Measurements from ENCODE around the gene GPR65. TPM values are rescaled to one million over a fixed set of nuclear protein-coding genes. Genes with fewer than 3 reads are reported as not detected.

The GPR65 gene
- total and polyA plus RNA-seq, 3 experiments from 2014 or later: 15.2 to 40.4 (median 16.1) TPM

GRCh38 chr14:88004506-88005036 lies 364 bp upstream of the GPR65 start:
- POLR2A ChIA-PET: interaction anchor here (0.7 to 3.1 kb wide), 3 partner anchors 11 to 52 kb away, joined by 4 to 69 read pairs (median 12); partner anchors contain the start of gene GALC
- H3K36me3 Mint-ChIP-seq: peaks cover 8 to 28% (median 9%) of the 10 kb centered on the region in 3 donors
- peaks cover 45% of the 10 kb centered on the region for H3K4me1 ChIP-seq (ENCODE audit: insufficient read depth, low read length)
- CTCF ChIA-PET: interaction anchor here (0.6 to 3.1 kb wide), 5 partner anchors 9 to 60 kb away, joined by 3 to 16 read pairs (median 8); partner anchors contain the start of gene GALC
- no peaks in the 10 kb centered on the region for H3K9me3 Mint-ChIP-seq
- DNase-seq: no peak
- H3K4me3 Mint-ChIP-seq: peak overlapping the region; percentile 77 to 95 (median 88)
- no peaks in the 10 kb centered on the region for H3K9me3 ChIP-seq (ENCODE audit: low read length)
- H3K36me3 ChIP-seq (ENCODE audit: insufficient read depth, low read length): no peaks in the 10 kb centered on the region
- H3K27me3 ChIP-seq (ENCODE audit: insufficient read depth, low read length, poor library complexity, severe bottlenecking): no peaks in the 10 kb centered on the region
- H3K4me1 Mint-ChIP-seq: peaks cover 47 to 69% (median 69%) of the 10 kb centered on the region in 3 donors
- H3K4me3 ChIP-seq (ENCODE audit: low read length): no peak overlapping the region
- peak overlapping the region; percentile 71 to 99 (median 97) for H3K27ac Mint-ChIP-seq
- peaks cover 0 to 1% of the 10 kb centered on the region in 2 donors for H3K27me3 Mint-ChIP-seq
- peak overlapping the region; percentile 76 for H3K27ac ChIP-seq (ENCODE audit: low read depth, low read length)

DNA sequence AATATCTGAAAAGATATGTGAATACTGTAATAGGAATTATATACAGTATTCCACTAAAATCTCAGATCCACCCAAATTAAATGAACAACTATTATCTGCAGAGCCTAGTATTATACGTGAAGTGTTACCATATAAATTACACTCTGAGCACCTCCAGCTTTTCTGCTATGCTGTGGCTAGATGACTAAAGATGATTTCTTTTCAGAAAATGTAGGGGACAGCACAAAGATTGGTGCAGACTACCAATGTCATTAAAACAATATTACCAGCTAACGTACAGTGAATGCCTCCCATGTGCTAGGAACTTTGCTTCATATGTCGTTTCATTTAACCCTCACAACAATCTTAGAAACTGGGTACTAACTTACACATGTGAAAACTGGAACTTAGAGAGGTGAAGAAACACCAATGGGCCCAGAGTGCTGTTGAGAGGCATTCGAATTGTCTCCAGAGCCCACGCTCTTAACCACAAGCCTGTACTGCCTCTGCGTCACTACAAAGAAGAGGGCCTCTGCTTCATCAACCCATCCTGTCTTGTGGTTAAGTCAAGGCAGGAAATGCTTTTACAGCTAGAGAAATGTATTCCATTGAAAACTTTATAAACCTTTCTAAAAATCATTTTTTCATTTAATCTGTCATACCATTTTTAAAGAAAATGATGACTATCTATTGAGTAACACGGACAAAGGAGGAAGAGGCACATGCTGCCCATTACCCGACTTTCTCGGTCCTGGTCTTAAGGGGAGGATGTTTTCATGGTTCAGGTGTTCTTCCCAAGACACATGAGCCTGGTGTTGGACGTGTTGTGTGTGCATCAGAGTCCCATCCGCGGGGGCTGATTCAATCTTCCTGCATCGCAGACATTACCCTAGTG lies 1.3 kb downstream of the GPR65 start:
- peak overlapping the region; percentile 94 to 99 (median 98) for H3K27ac Mint-ChIP-seq
- H3K27me3 ChIP-seq (ENCODE audit: insufficient read depth, low read length, poor library complexity, severe bottlenecking): no peaks in the 10 kb centered on the region
- H3K36me3 Mint-ChIP-seq: peaks cover 20 to 43% (median 20%) of the 10 kb centered on the region in 3 donors
- POLR2A ChIA-PET: interaction anchor here (1.1 to 3.1 kb wide), 3 partner anchors 9 to 54 kb away, joined by 5 to 69 read pairs (median 12); partner anchors contain the start of gene GALC
- H3K36me3 ChIP-seq (ENCODE audit: insufficient read depth, low read length): no peaks in the 10 kb centered on the region
- H3K4me1 Mint-ChIP-seq: peaks cover 62 to 86% (median 85%) of the 10 kb centered on the region in 3 donors
- peak; percentile 36 to 86 (median 84) for DNase-seq
- peaks cover 60% of the 10 kb centered on the region for H3K4me1 ChIP-seq (ENCODE audit: insufficient read depth, low read length)
- no peaks in the 10 kb centered on the region for H3K9me3 ChIP-seq (ENCODE audit: low read length)
- CTCF ChIA-PET: interaction anchor here (1.0 to 3.1 kb wide), 7 partner anchors 10 to 162 kb away, joined by 3 to 16 read pairs (median 4); partner anchors contain the start of gene GALC
- peak overlapping the region; percentile 76 for H3K27ac ChIP-seq (ENCODE audit: low read depth, low read length)
- peak overlapping the region; percentile 58 for H3K4me3 ChIP-seq (ENCODE audit: low read length)
- peaks cover 0 to 1% of the 10 kb centered on the region in 2 donors for H3K27me3 Mint-ChIP-seq
- peak overlapping the region; percentile 77 to 95 (median 88) for H3K4me3 Mint-ChIP-seq
- H3K9me3 Mint-ChIP-seq: no peaks in the 10 kb centered on the region

- peak in 1 of 5 donors; percentile 36 for DNase-seq
These were observed 2.7 kb downstream of the GPR65 start for GRCh38 chr14:88007608-88008007.

GRCh38 chr14:88008039-88008742 lies 3.3 kb downstream of the GPR65 start:
- H3K36me3 ChIP-seq (ENCODE audit: insufficient read depth, low read length): peaks cover 4% of the 10 kb centered on the region
- peaks cover 21 to 55% (median 29%) of the 10 kb centered on the region in 3 donors for H3K36me3 Mint-ChIP-seq
- peak overlapping the region; percentile 85 to 99 (median 94) for H3K27ac Mint-ChIP-seq
- peaks cover 68 to 91% (median 90%) of the 10 kb centered on the region in 3 donors for H3K4me1 Mint-ChIP-seq
- POLR2A ChIA-PET: interaction anchor here (1.3 kb wide), 1 partner anchor 16 kb away, joined by 4 read pairs; the partner anchor contains the start of gene GALC
- peaks cover 0 to 1% of the 10 kb centered on the region in 2 donors for H3K27me3 Mint-ChIP-seq
- no peaks in the 10 kb centered on the region for H3K9me3 Mint-ChIP-seq
- no peak overlapping the region for H3K27ac ChIP-seq (ENCODE audit: low read depth, low read length)
- H3K4me3 ChIP-seq (ENCODE audit: low read length): peak overlapping the region; percentile 18
- CTCF ChIA-PET: interaction anchor here (1.1 to 2.0 kb wide), 4 partner anchors 9 to 63 kb away, joined by 3 to 7 read pairs (median 4); partner anchors contain the start of gene GALC
- DNase-seq: no peak
- H3K9me3 ChIP-seq (ENCODE audit: low read length): no peaks in the 10 kb centered on the region
- H3K4me3 Mint-ChIP-seq: peak overlapping the region; percentile 65 to 94 (median 84)
- peaks cover 66% of the 10 kb centered on the region for H3K4me1 ChIP-seq (ENCODE audit: insufficient read depth, low read length)
- H3K27me3 ChIP-seq (ENCODE audit: insufficient read depth, low read length, poor library complexity, severe bottlenecking): no peaks in the 10 kb centered on the region

More at GRCh38 chr14:88007608-88008007, 2.7 kb downstream of the GPR65 start:
- CTCF ChIA-PET: interaction anchor here (1.2 to 1.5 kb wide), 2 partner anchors 19 to 161 kb away, joined by 3 to 4 read pairs; no protein-coding TSS in a partner anchor
- no peaks in the 10 kb centered on the region for H3K27me3 ChIP-seq (ENCODE audit: insufficient read depth, low read length, poor library complexity, severe bottlenecking)
- peaks cover 0 to 1% of the 10 kb centered on the region in 2 donors for H3K27me3 Mint-ChIP-seq
- H3K4me1 Mint-ChIP-seq: peaks cover 69 to 93% (median 92%) of the 10 kb centered on the region in 3 donors
- peak overlapping the region; percentile 81 to 94 (median 84) for H3K4me3 Mint-ChIP-seq
- no peaks in the 10 kb centered on the region for H3K9me3 ChIP-seq (ENCODE audit: low read length)
- peak overlapping the region; percentile 83 to 99 (median 94) for H3K27ac Mint-ChIP-seq
- H3K9me3 Mint-ChIP-seq: no peaks in the 10 kb centered on the region
- POLR2A ChIA-PET: interaction anchor here (3.1 kb wide), 1 partner anchor 14 kb away, joined by 69 read pairs; the partner anchor contains the start of gene GALC
- no peak overlapping the region for H3K4me3 ChIP-seq (ENCODE audit: low read length)
- H3K36me3 Mint-ChIP-seq: peaks cover 21 to 55% (median 29%) of the 10 kb centered on the region in 3 donors
- peaks cover 4% of the 10 kb centered on the region for H3K36me3 ChIP-seq (ENCODE audit: insufficient read depth, low read length)
- H3K4me1 ChIP-seq (ENCODE audit: insufficient read depth, low read length): peaks cover 67% of the 10 kb centered on the region
- H3K27ac ChIP-seq (ENCODE audit: low read depth, low read length): no peak overlapping the region

- peaks cover 4% of the 10 kb centered on the region for H3K36me3 ChIP-seq (ENCODE audit: insufficient read depth, low read length)
- no peak overlapping the region for H3K4me3 ChIP-seq (ENCODE audit: low read length)
- Mint-ChIP-seq H3K27me3 (peaks cover 0 to 1% of the 10 kb centered on the region in 2 donors), H3K36me3 (peaks cover 21 to 63% (median 34%) of the 10 kb centered on the region in 3 donors), H3K9me3 (no peaks in the 10 kb centered on the region), H3K4me3 (peak overlapping the region; percentile 65 to 94 (median 84)), H3K27ac (peak overlapping the region; percentile 85 to 99 (median 94)), H3K4me1 (peaks cover 75 to 93% (median 93%) of the 10 kb centered on the region in 3 donors)
- H3K27ac ChIP-seq (ENCODE audit: low read depth, low read length): peak overlapping the region; percentile 30
- CTCF ChIA-PET: interaction anchor here (0.8 to 2.0 kb wide), 4 partner anchors 10 to 65 kb away, joined by 3 to 7 read pairs (median 4); no protein-coding TSS in a partner anchor
- no peaks in the 10 kb centered on the region for H3K9me3 ChIP-seq (ENCODE audit: low read length)
- POLR2A ChIA-PET: interaction anchor here (1.3 kb wide), 1 partner anchor 17 kb away, joined by 4 read pairs; the partner anchor contains the start of gene GALC
- no peak for DNase-seq
- peaks cover 72% of the 10 kb centered on the region for H3K4me1 ChIP-seq (ENCODE audit: insufficient read depth, low read length)
- H3K27me3 ChIP-seq (ENCODE audit: insufficient read depth, low read length, poor library complexity, severe bottlenecking): no peaks in the 10 kb centered on the region
These were observed 4.6 kb downstream of the GPR65 start for GRCh38 chr14:88009486-88009885.

DNA sequence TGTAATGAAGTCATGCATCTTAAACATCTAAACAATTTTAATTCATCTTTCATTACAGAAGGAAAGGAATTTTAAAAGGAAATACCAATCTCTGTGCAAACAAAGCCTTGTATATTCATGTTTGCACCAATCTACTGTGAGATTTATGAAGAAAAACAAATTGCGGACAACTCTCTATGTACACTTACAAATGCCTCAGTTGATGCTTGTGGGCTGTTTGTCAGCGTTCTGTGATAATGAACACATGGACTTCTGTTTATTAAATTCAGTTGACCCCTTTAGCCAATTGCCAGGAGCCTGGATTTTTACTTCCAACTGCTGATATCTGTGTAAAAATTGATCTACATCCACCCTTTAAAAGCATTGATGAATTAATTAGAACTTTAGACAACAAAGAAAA lies 5.4 kb downstream of the GPR65 start:
- Histone ChIP-seq H3K9me3 (ENCODE audit: low read length) (no peaks in the 10 kb centered on the region), H3K27ac (ENCODE audit: low read depth, low read length) (no peak overlapping the region), H3K27me3 (ENCODE audit: insufficient read depth, low read length, poor library complexity, severe bottlenecking) (no peaks in the 10 kb centered on the region), H3K36me3 (ENCODE audit: insufficient read depth, low read length) (peaks cover 4% of the 10 kb centered on the region), H3K4me1 (ENCODE audit: insufficient read depth, low read length) (peaks cover 69% of the 10 kb centered on the region), H3K4me3 (ENCODE audit: low read length) (no peak overlapping the region)
- ChIA-PET CTCF (no interaction called here), POLR2A (no interaction called here)
- H3K36me3 Mint-ChIP-seq: peaks cover 21 to 61% (median 33%) of the 10 kb centered on the region in 3 donors
- no peak for DNase-seq
- peak overlapping the region; percentile 32 to 77 (median 72) for H3K4me3 Mint-ChIP-seq
- H3K27ac Mint-ChIP-seq: peak overlapping the region; percentile 30 to 99 (median 92)
- H3K4me1 Mint-ChIP-seq: peaks cover 75 to 90% (median 87%) of the 10 kb centered on the region in 3 donors
- no peaks in the 10 kb centered on the region for H3K9me3 Mint-ChIP-seq
- H3K27me3 Mint-ChIP-seq: peaks cover 0 to 1% of the 10 kb centered on the region in 2 donors

GRCh38 chr14:88012495-88012894 lies 7.6 kb downstream of the GPR65 start:
- no peak overlapping the region for H3K27ac ChIP-seq (ENCODE audit: low read depth, low read length)

More at GRCh38 chr14:88012495-88012894, 7.6 kb downstream of the GPR65 start:
- Mint-ChIP-seq H3K4me1 (peaks cover 86 to 93% (median 91%) of the 10 kb centered on the region in 3 donors), H3K27me3 (peaks cover 0 to 1% of the 10 kb centered on the region in 2 donors), H3K36me3 (peaks cover 19 to 67% (median 35%) of the 10 kb centered on the region in 3 donors), H3K27ac (peak overlapping the region; percentile 71 to 99 (median 92)), H3K4me3 (peak overlapping the region in 6 of 7 donors; percentile 34 to 77 (median 72)), H3K9me3 (no peaks in the 10 kb centered on the region)
- no peaks in the 10 kb centered on the region for H3K9me3 ChIP-seq (ENCODE audit: low read length)
- H3K4me3 ChIP-seq (ENCODE audit: low read length): no peak overlapping the region
- CTCF ChIA-PET: interaction anchor here (2.2 to 3.5 kb wide), 3 partner anchors 17 to 157 kb away, joined by 7 to 22 read pairs (median 13); no protein-coding TSS in a partner anchor
- POLR2A ChIA-PET: no interaction called here
- H3K27me3 ChIP-seq (ENCODE audit: insufficient read depth, low read length, poor library complexity, severe bottlenecking): no peaks in the 10 kb centered on the region
- peaks cover 4% of the 10 kb centered on the region for H3K36me3 ChIP-seq (ENCODE audit: insufficient read depth, low read length)
- DNase-seq: no peak
- H3K4me1 ChIP-seq (ENCODE audit: insufficient read depth, low read length): peaks cover 63% of the 10 kb centered on the region
